Activated T-cell treated with anti-CD3 and anti-CD28 coated beads, Interleukin-2, amount 50 U/mL, for 4 hours (primary cell): ENCODE results near the gene CD300LD. TPM values are rescaled to one million over a fixed set of nuclear protein-coding genes. Genes with fewer than 3 reads are reported as not detected.
"Not testable (repeated sequence)": the region's sequence is repeated elsewhere in the genome, so short reads cannot be mapped to it uniquely, and the experiment has no call there.

Experiments used
- ATAC-seq, 2 donors: fragments of 200-7000 bp; cut with Tn5 transposase; one replicate each; pipeline ENCODE4 v1.10.0; 2021
- DNase-seq: peaks from one replicate; pipeline ENCODE4 v3.0.0-alpha.2; 2020
- H3K27me3 Mint-ChIP-seq: one replicate; pipeline ENCODE4 v1.8.0; 2021; ENCODE audit warnings: low read depth, mixed read lengths
- H3K36me3 Mint-ChIP-seq: one replicate; pipeline ENCODE4 v1.8.0; 2022; ENCODE audit warnings: mixed read lengths; ENCODE audit not compliant: insufficient read depth
- H3K4me1 Mint-ChIP-seq: one replicate; pipeline ENCODE4 v1.8.0; 2021; ENCODE audit warnings: low read depth, mixed read lengths
- H3K4me3 Mint-ChIP-seq: one replicate; pipeline ENCODE4 v1.8.0; 2021; ENCODE audit warnings: mild to moderate bottlenecking, moderate library complexity, mixed read lengths
- H3K9me3 Mint-ChIP-seq: one replicate; pipeline ENCODE4 v1.8.0; 2021; ENCODE audit warnings: mixed read lengths
- total RNA-seq, 3 donors: library from RNA; stranded (reverse); gene quantifications; one replicate each; pipeline ENCODE4 v1.2.1, GENCODE V29; 2021

The CD300LD gene
- total RNA-seq, 3 donors from 2014 or later = not detected

GRCh38 chr17:74571621-74572270 is 20.3 kb downstream of the CD300LD start:
- ATAC-seq (no peak), DNase-seq (no peak)
- H3K4me3 Mint-ChIP-seq = no peak overlapping the region
- no peaks in the 10 kb centered on the region for H3K36me3 Mint-ChIP-seq
- no peaks in the 10 kb centered on the region for H3K4me1 Mint-ChIP-seq
- no peaks in the 10 kb centered on the region for H3K9me3 Mint-ChIP-seq
- H3K27me3 Mint-ChIP-seq = peaks cover 36% of the 10 kb centered on the region

GRCh38 chr17:74569020-74570003 is 22.8 kb downstream of the CD300LD start:
- no peaks in the 10 kb centered on the region for H3K9me3 Mint-ChIP-seq
- ATAC-seq (peak; percentile 60 to 72), DNase-seq (no peak)
- no peaks in the 10 kb centered on the region for H3K36me3 Mint-ChIP-seq
- H3K4me3 Mint-ChIP-seq = no peak overlapping the region
- H3K4me1 Mint-ChIP-seq = no peaks in the 10 kb centered on the region
- peaks cover 45% of the 10 kb centered on the region for H3K27me3 Mint-ChIP-seq

GRCh38 chr17:74568106-74568873 is 23.8 kb downstream of the CD300LD start:
- ATAC-seq (no peak), DNase-seq (no peak)
- no peaks in the 10 kb centered on the region for H3K9me3 Mint-ChIP-seq
- H3K4me3 Mint-ChIP-seq = no peak overlapping the region
- H3K27me3 Mint-ChIP-seq = peaks cover 52% of the 10 kb centered on the region
- H3K36me3 Mint-ChIP-seq = no peaks in the 10 kb centered on the region
- no peaks in the 10 kb centered on the region for H3K4me1 Mint-ChIP-seq

- no peak for ATAC-seq
- Mint-ChIP-seq H3K4me1 (no peaks in the 10 kb centered on the region), H3K4me3 (no peak within 1 kb of the TSS), H3K27me3 (peaks cover 52% of the 10 kb centered on the region), H3K36me3 (no peaks in the 10 kb centered on the region), H3K9me3 (no peaks in the 10 kb centered on the region)
- DNase-seq = no peak
Observed at GRCh38 chr17:74567397-74567796, 24.7 kb downstream of the CD300LD start, which contains the start of gene CD300H. CD300H (minus strand) TSS chr17:74567509.

GRCh38 chr17:74566132-74566753 is 25.8 kb downstream of the CD300LD start:
- Mint-ChIP-seq H3K36me3 (no peaks in the 10 kb centered on the region), H3K9me3 (no peaks in the 10 kb centered on the region), H3K4me1 (no peaks in the 10 kb centered on the region), H3K27me3 (peaks cover 52% of the 10 kb centered on the region), H3K4me3 (no peak overlapping the region)
- DNase-seq = no peak
- ATAC-seq = peak in 1 of 2 donors; percentile 43

GRCh38 chr17:74565126-74565525 is 27.0 kb downstream of the CD300LD start:
- DNase-seq (no peak), ATAC-seq (no peak)
- Mint-ChIP-seq H3K4me1 (no peaks in the 10 kb centered on the region), H3K27me3 (peaks cover 46% of the 10 kb centered on the region), H3K4me3 (no peak overlapping the region), H3K9me3 (no peaks in the 10 kb centered on the region), H3K36me3 (no peaks in the 10 kb centered on the region)

- no peak for DNase-seq
- H3K4me3 Mint-ChIP-seq = no peak overlapping the region
- no peaks in the 10 kb centered on the region for H3K36me3 Mint-ChIP-seq
- ATAC-seq = no peak
- H3K4me1 Mint-ChIP-seq = peaks cover 9% of the 10 kb centered on the region
- peaks cover 31% of the 10 kb centered on the region for H3K27me3 Mint-ChIP-seq
- no peaks in the 10 kb centered on the region for H3K9me3 Mint-ChIP-seq
Observed at GRCh38 chr17:74563358-74563757, 28.7 kb downstream of the CD300LD start.

GRCh38 chr17:74561586-74561985 is 30.5 kb downstream of the CD300LD start:
- peaks cover 9% of the 10 kb centered on the region for H3K4me1 Mint-ChIP-seq
- no peak overlapping the region for H3K4me3 Mint-ChIP-seq
- no peak for DNase-seq
- no peaks in the 10 kb centered on the region for H3K36me3 Mint-ChIP-seq
- no peak for ATAC-seq
- peaks cover 23% of the 10 kb centered on the region for H3K27me3 Mint-ChIP-seq
- no peaks in the 10 kb centered on the region for H3K9me3 Mint-ChIP-seq

GRCh38 chr17:74558882-74559519 is 33.1 kb downstream of the CD300LD start:
- ATAC-seq (no peak), DNase-seq (no peak)
- no peaks in the 10 kb centered on the region for H3K9me3 Mint-ChIP-seq
- peaks cover 9% of the 10 kb centered on the region for H3K27me3 Mint-ChIP-seq
- peaks cover 9% of the 10 kb centered on the region for H3K4me1 Mint-ChIP-seq
- no peak overlapping the region for H3K4me3 Mint-ChIP-seq
- H3K36me3 Mint-ChIP-seq = no peaks in the 10 kb centered on the region

GRCh38 chr17:74558402-74558801 is 33.7 kb downstream of the CD300LD start:
- H3K9me3 Mint-ChIP-seq, ATAC-seq, DNase-seq, H3K4me1 Mint-ChIP-seq, H3K36me3 Mint-ChIP-seq, H3K27me3 Mint-ChIP-seq, H3K4me3 Mint-ChIP-seq: not testable (repeated sequence)

- ATAC-seq (no peak), DNase-seq (no peak)
- H3K9me3 Mint-ChIP-seq = no peaks in the 10 kb centered on the region
- H3K27me3 Mint-ChIP-seq = peaks cover 6% of the 10 kb centered on the region
- no peak overlapping the region for H3K4me3 Mint-ChIP-seq
- peaks cover 9% of the 10 kb centered on the region for H3K4me1 Mint-ChIP-seq
- H3K36me3 Mint-ChIP-seq = no peaks in the 10 kb centered on the region
Observed at GRCh38 chr17:74555427-74555940, 36.6 kb downstream of the CD300LD start.

- ATAC-seq (no peak), DNase-seq (no peak)
- H3K4me3 Mint-ChIP-seq = no peak overlapping the region
- H3K36me3 Mint-ChIP-seq = no peaks in the 10 kb centered on the region
- peaks cover 9% of the 10 kb centered on the region for H3K4me1 Mint-ChIP-seq
- peaks cover 7% of the 10 kb centered on the region for H3K27me3 Mint-ChIP-seq
- no peaks in the 10 kb centered on the region for H3K9me3 Mint-ChIP-seq
Observed at GRCh38 chr17:74554909-74555308, 37.2 kb downstream of the CD300LD start.

- H3K4me1 Mint-ChIP-seq = peaks cover 7% of the 10 kb centered on the region
- H3K27me3 Mint-ChIP-seq = peaks cover 11% of the 10 kb centered on the region
- no peaks in the 10 kb centered on the region for H3K9me3 Mint-ChIP-seq
- DNase-seq (no peak), ATAC-seq (no peak)
- H3K36me3 Mint-ChIP-seq = no peaks in the 10 kb centered on the region
- H3K4me3 Mint-ChIP-seq = no peak overlapping the region
Observed at GRCh38 chr17:74552037-74552436, 40.0 kb downstream of the CD300LD start.
